Cerebellar nuclear complex (tissue), 1 donor: ENCODE measurements around the gene ASAP2.

ENCODE experiments used
- DNase-seq, 2 experiments: peaks; one replicate each; lab custom pipeline; 2025; lab: John Stamatoyannopoulos, UW

The ASAP2 gene

GRCh38 chr2:9403924-9404323, 197.3 kb downstream of the ASAP2 start:
- no peak for DNase-seq

GRCh38 chr2:9404451-9404850, 197.8 kb downstream of the ASAP2 start:
- DNase-seq = no peak

GRCh38 chr2:9405636-9406035, 199.0 kb downstream of the ASAP2 start:
- no peak for DNase-seq

GRCh38 chr2:9406529-9407362, 200.1 kb downstream of the ASAP2 start:
- no peak for DNase-seq

- DNase-seq = no peak
These were observed 200.8 kb downstream of the ASAP2 start for GRCh38 chr2:9407363-9407811.

GRCh38 chr2:9408641-9409151, 202.1 kb downstream of the ASAP2 start:
- DNase-seq = peak; percentile 4 to 45

GRCh38 chr2:9410108-9410507, 203.5 kb downstream of the ASAP2 start:
- DNase-seq = no peak

- no peak for DNase-seq
These were observed 206.2 kb downstream of the ASAP2 start for GRCh38 chr2:9412781-9413180.

GRCh38 chr2:9415516-9416169, 209.0 kb downstream of the ASAP2 start:
- DNase-seq = no peak

- DNase-seq = no peak
These were observed 209.8 kb downstream of the ASAP2 start for GRCh38 chr2:9416267-9416961.

GRCh38 chr2:9416962-9417316, 210.3 kb downstream of the ASAP2 start:
- DNase-seq = no peak

- DNase-seq = no peak
These were observed 211.1 kb downstream of the ASAP2 start for GRCh38 chr2:9417725-9418124.

- no peak for DNase-seq
These were observed 212.1 kb downstream of the ASAP2 start for GRCh38 chr2:9418746-9419145.

- no peak for DNase-seq
These were observed 212.9 kb downstream of the ASAP2 start for GRCh38 chr2:9419541-9419940.

- no peak for DNase-seq
These were observed 213.9 kb downstream of the ASAP2 start for GRCh38 chr2:9420495-9420894.

- DNase-seq = peak in 1 of 2 experiments; percentile 11
These were observed 215.9 kb downstream of the ASAP2 start for GRCh38 chr2:9422321-9423099.

- peak; percentile 69 to 92 for DNase-seq
These were observed 216.7 kb downstream of the ASAP2 start, which contains the start of the genes CPSF3 and ITGB1BP1 for GRCh38 chr2:9423100-9423921. CPSF3 (plus strand) TSS chr2:9423654; CDS start chr2:9423774, 120 bp downstream. ITGB1BP1 (minus strand) TSS chr2:9423528; CDS start chr2:9418697, 4,831 bp downstream.

- no peak for DNase-seq
These were observed 217.3 kb downstream of the ASAP2 start for GRCh38 chr2:9423922-9424272.

GRCh38 chr2:9424447-9425164, 218.0 kb downstream of the ASAP2 start:
- no peak for DNase-seq

- no peak for DNase-seq
These were observed 222.5 kb downstream of the ASAP2 start for GRCh38 chr2:9428965-9429577.
